ENCODE results near the gene EXOC3L1.

EXOC3L1 gene

DNA sequence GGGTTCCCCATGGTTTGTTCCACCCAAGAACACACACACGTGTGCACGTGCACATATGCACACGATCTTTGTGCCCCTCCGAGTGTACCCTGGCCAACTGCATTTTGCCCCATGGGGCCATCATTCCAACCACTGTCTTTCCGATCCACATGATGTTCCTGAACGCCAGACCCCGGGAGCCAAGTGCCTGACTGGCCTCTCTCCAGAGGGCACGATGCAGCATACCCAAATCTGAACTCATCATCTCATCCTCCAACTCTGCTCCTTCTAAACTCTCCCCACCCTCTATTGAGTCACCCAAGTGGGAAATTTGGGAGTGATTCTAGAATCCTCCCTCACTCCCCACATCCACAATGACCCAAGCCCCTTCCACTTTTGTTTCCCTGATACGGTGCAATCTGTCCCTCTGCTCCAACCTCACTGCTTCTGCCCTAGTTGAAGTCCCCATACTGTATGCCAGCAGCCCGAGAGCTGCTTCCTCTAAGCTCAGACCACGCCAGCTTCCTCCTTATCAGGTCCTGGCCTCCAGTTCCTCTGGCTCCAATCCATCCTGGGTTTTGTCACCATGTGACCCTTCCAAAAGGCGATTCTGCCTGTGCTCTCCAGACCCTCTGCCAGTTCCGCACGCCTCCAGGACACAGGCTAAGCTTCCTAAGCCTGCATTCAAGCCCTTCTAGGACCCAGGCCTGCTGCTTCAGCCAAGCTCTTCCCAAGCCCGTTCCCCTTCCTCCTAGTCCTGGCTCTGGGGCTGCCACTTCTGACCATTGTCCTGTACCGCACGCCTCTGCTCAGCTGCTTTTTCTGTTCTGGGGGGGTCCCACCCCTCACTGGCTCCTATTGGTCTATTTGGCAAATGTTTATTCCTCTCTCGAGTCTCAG is 26.9 kb upstream of the EXOC3L1 start:
- no peak for TF ChIP-seq Cebpa-rat (IDR thresholded peaks at IDR 0.05)
- Histone ChIP-seq H4K20me1 (no peaks in the 10 kb centered on the region), H3K4me2 (peak overlapping the region; percentile 81), H3K9ac (peak overlapping the region; percentile 45; the same call in 1 of the 2 replicates), H3K4me1 (peaks cover 59% of the 10 kb centered on the region), H3K36me3 (no peaks in the 10 kb centered on the region), H3K9me3 (no peaks in the 10 kb centered on the region), H3K27ac (peak overlapping the region; percentile 62), H3K27me3 (no peaks in the 10 kb centered on the region), H3K4me3 (no peak overlapping the region)

DNA sequence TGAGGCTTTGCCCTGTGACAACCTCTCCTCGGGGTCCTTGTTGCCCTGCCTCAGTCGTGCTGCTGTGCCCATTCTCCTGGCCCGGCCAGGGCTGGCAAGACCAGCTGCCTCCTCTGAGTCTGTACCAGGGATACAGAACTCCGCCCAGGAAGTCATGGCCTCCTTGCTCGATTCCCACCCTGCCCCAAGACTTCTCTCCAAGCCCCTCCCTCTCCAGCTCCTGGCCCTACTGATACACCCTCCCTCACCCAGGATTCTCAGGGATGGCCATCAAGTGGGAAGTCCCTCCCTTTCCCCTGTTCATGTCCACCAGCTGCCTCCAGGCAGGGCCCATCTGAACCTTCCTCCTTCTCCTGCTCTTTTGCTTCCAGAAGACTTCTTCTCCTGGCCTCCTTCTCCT is 25.8 kb upstream of the EXOC3L1 start:
- Histone ChIP-seq H3K27ac (no peak overlapping the region), H3K36me3 (no peaks in the 10 kb centered on the region), H3K4me2 (no peak overlapping the region), H3K9ac (no peak overlapping the region), H3K4me3 (no peak overlapping the region), H4K20me1 (no peaks in the 10 kb centered on the region), H3K9me3 (no peaks in the 10 kb centered on the region), H3K4me1 (peaks cover 51% of the 10 kb centered on the region), H3K27me3 (no peaks in the 10 kb centered on the region)
- no peak for TF ChIP-seq Cebpa-rat (IDR thresholded peaks at IDR 0.05)

DNA sequence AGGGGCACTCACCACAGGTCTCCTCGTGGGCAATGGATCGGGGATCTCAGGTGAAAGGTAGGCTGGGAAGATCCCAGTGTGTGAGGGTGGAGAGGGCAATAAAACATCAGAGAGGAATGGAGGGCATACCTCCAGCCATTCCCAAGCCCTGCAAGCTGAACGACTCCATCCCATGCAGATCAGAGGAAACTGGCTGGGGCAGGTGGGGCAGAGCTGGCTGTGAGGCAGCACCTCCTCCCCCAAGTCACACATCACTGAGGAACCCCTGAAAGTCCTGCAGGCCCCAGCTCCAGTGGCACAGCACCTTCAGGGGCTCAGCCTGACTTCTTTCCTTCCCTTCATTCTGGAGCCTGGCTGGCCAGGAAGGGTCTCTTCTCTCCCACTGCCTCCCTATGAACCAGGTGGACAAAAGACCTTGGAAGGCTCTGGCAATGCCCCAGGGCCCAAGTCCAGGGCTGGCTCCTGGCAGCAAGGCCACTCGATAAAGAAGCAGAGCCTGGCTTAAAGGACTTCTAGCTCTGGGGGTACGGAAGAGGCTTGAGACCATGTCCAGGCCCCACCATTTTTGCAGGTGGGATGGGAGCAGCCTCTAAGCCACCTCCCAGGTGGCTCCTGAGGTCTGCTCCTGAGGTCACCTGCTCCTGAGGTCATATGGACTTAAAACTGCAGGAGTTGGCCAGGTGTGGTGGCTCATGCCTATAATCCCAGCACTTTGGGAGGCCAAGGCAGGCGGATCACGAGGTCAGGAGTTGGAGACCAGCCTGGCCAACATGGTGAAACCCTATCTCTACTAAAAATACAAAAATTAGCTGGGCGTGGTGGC is 23.5 kb upstream of the EXOC3L1 start:
- no peaks in the 10 kb centered on the region for H3K36me3 ChIP-seq
- no peak overlapping the region for H3K4me2 ChIP-seq
- H3K9ac ChIP-seq, result no peak overlapping the region
- peaks cover 33% of the 10 kb centered on the region for H3K4me1 ChIP-seq
- H4K20me1 ChIP-seq, result no peaks in the 10 kb centered on the region
- no peak overlapping the region for H3K27ac ChIP-seq
- no peaks in the 10 kb centered on the region for H3K27me3 ChIP-seq
- TF ChIP-seq Cebpa-rat (IDR thresholded peaks at IDR 0.05), result no peak
- no peaks in the 10 kb centered on the region for H3K9me3 ChIP-seq
- H3K4me3 ChIP-seq, result no peak overlapping the region

DNA sequence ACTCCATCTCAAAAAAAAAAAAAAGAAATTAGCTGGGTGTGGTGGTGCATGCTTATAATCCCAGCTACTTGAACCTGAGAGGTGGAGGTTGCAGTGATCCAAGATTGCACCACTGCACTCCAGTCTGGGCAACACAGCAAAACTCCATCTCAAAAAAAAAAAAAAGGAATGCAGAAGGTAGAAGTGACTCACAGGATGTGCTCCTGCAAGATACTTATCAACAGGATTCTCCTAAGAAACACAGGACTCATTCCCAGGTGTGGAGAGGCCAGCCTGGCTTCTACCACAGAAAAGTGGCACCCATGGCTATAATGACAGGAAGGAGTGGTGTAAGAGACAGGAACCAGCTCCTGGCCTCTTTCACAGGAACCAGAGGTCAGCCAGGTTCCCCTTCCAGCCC is 22.8 kb upstream of the EXOC3L1 start:
- H3K9me3 ChIP-seq, result no peaks in the 10 kb centered on the region
- no peak overlapping the region for H3K27ac ChIP-seq
- H3K4me3 ChIP-seq, result no peak overlapping the region
- peaks cover 27% of the 10 kb centered on the region for H3K4me1 ChIP-seq
- no peak overlapping the region for H3K9ac ChIP-seq
- H3K27me3 ChIP-seq, result no peaks in the 10 kb centered on the region
- H4K20me1 ChIP-seq, result no peaks in the 10 kb centered on the region
- no peak for TF ChIP-seq Cebpa-rat (IDR thresholded peaks at IDR 0.05)
- H3K4me2 ChIP-seq, result no peak overlapping the region
- H3K36me3 ChIP-seq, result peaks cover 1% of the 10 kb centered on the region; the same call in 1 of the 2 replicates

DNA sequence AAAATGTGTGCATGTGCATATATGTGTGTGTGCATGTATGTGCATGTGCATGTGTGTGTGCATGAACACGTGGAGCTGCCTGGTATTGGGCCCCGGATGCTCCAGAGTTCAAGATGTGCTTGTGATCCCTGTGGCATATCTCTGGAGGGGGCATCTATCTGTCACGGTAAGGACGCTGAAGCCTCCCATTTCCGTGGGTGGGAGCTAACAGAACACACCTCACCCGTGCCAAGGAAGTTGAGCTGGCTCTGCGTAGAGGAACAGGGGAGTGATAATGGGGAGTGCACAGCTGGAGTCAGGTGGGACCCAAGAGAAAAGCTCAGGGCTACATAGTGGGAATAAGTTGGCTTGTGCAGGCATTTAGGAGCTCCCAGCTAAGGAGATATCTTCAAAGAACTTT is 21.7 kb upstream of the EXOC3L1 start:
- Histone ChIP-seq H3K4me3 (no peak overlapping the region), H3K9ac (no peak overlapping the region), H3K36me3 (peaks cover 10% of the 10 kb centered on the region; the same call in 1 of the 2 replicates), H3K9me3 (no peaks in the 10 kb centered on the region), H3K27me3 (no peaks in the 10 kb centered on the region), H4K20me1 (no peaks in the 10 kb centered on the region), H3K4me2 (no peak overlapping the region), H3K4me1 (peaks cover 16% of the 10 kb centered on the region), H3K27ac (no peak overlapping the region)
- no peak for TF ChIP-seq Cebpa-rat (IDR thresholded peaks at IDR 0.05)

DNA sequence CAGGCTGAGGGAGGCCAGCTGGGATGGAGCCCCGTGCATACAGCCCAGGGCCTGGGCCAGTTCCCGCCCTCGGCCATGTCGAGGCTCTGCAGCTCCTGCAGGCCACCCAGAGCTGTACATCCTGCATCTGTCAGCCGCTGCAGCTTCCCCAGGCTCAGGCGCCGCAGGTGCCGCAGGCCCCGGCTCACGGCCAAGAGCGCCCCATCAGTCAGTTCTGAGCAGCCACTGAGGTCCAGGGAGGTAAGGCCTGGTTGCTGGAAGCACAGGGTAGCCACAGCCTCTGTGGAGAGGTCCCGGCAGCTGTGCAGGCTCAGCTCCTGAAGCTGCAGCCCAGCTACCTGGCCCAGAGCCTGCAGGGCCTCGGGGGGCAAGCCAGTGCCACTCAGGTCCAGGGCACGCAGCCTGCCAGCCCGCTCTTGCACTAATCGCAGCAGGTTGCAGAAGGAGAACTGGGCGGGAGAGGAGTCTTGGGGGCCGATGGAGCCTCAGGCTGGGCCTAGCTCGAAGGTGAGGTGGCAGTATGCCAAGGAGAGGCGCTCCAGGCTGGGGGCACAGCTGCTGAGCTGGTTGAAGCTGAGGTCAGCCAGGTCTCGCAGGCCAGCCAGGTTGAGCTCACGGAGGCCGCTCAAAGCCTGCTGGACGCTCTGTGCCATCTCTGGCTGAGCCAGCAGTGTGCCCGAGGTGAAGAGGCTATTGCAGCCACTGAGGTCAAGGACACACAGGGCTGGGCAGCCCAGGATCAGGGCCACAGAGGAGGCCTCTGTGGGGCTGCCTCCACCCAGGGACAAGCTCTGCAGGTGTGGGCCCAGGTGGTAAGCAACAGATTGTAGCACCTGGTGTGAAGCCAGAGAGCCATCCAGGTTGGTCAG is 20.4 kb upstream of the EXOC3L1 start:
- no peaks in the 10 kb centered on the region for H3K27me3 ChIP-seq
- no peak overlapping the region for H3K4me2 ChIP-seq
- H3K4me3 ChIP-seq, result no peak overlapping the region
- H3K27ac ChIP-seq, result no peak overlapping the region
- H3K4me1 ChIP-seq, result 0 out of 2 replicates have a peak, but pooled peaks cover 3% of the 10 kb centered on the region
- no peaks in the 10 kb centered on the region for H3K9me3 ChIP-seq
- peaks cover 23% of the 10 kb centered on the region for H3K36me3 ChIP-seq
- TF ChIP-seq Cebpa-rat (IDR thresholded peaks at IDR 0.05), result no peak
- no peaks in the 10 kb centered on the region for H4K20me1 ChIP-seq
- no peak overlapping the region for H3K9ac ChIP-seq

DNA sequence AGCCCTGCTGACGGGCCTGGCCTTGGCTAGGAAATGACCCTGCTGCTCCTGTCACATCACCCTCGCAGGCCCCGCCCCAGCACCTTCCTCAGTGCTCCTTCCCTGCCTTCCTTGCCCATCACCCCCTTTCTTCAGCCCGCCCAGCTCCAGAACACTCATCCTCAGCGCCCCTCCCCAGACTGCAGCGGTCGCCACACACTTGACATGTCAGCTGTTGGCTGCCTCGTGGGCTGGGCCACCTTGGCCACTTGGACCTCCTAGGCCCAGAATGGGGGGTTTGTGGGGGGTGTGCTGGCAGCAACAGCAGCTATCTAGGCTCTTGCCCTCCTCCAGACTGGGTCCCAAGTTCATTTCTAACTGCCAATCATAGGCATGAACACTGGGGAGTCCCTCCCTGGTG is 19.6 kb upstream of the EXOC3L1 start:
- Histone ChIP-seq H3K4me2 (no peak overlapping the region), H3K9me3 (no peaks in the 10 kb centered on the region), H3K27ac (no peak overlapping the region), H3K36me3 (peaks cover 27% of the 10 kb centered on the region), H3K9ac (no peak overlapping the region), H3K27me3 (no peaks in the 10 kb centered on the region), H3K4me3 (no peak overlapping the region), H4K20me1 (no peaks in the 10 kb centered on the region), H3K4me1 (0 out of 2 replicates have a peak, but pooled peaks cover 3% of the 10 kb centered on the region)
- TF ChIP-seq Cebpa-rat (IDR thresholded peaks at IDR 0.05), result no peak

DNA sequence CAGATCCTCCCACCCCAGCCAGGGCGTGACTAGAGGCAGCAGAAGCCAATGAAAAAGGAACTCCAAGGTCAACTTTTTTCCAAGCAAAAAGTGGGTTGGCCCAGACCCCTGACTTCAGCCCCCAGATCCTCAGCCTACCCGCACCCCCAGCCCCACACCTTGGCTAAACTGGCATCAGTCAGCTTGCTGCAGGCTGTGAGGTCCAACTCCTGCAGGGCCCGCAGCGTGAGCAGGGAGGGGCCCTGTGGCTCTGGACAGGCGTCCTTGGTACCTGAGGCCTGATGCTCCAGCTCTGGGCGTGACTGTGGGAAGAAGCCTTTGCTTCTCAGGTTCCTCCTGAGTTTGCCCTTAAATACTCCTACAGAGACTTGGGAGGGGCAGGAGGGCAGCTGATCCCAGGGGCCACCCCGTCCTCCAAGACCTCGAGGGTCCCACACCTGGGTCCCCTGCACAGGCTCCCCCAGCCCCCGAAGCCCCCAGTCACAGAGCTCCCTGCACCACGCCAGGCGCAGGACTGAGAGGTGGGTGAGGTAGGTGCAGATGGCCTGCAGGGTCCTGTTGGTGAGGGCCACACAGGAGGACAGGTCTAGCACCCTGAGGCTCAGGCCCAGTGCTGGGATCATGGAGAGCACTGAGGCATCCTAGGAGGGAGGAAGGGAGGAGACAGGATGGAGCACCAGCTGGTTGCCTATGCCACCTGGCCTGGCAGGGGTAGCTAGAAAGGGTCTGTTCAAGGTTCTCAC is 18.4 kb upstream of the EXOC3L1 start:
- no peaks in the 10 kb centered on the region for H3K9me3 ChIP-seq
- 0 out of 2 replicates have a peak, but pooled peaks cover 3% of the 10 kb centered on the region for H3K4me1 ChIP-seq
- H3K27ac ChIP-seq, result no peak overlapping the region
- H4K20me1 ChIP-seq, result peaks cover 7% of the 10 kb centered on the region
- no peak overlapping the region for H3K4me3 ChIP-seq
- peaks cover 39% of the 10 kb centered on the region for H3K36me3 ChIP-seq
- no peak for TF ChIP-seq Cebpa-rat (IDR thresholded peaks at IDR 0.05)
- no peak overlapping the region for H3K4me2 ChIP-seq
- no peaks in the 10 kb centered on the region for H3K27me3 ChIP-seq
- H3K9ac ChIP-seq, result no peak overlapping the region

All from BLaER1 (cell line).